AG04449 (cell line): ENCODE data around the gene ATAD3C.

ENCODE experiments used
- CTCF ChIA-PET: fragments of 350-600 bp; formaldehyde crosslinking; extraction: SDS; loops from one replicate; lab custom pipeline; 2021; ENCODE audit warnings: antibody characterized with exemption; lab: Yijun Ruan, JAX
- POLR2A ChIA-PET: fragments of 400-600, 350-600 bp; formaldehyde crosslinking; extraction: SDS; loops from one replicate; lab custom pipeline; 2020; ENCODE audit warnings: antibody characterized with exemption, inconsistent platforms; lab: Yijun Ruan, JAX
- DNase-seq: peaks from one replicate; pipeline ENCODE4 v3.0.0-alpha.2; 2010; ENCODE audit warnings: low read depth, low spot score
- H3K4me3 ChIP-seq: 2 replicates; pipeline ENCODE4 v1.5.1; 2011; ENCODE audit warnings: low read depth, mild to moderate bottlenecking, control low read depth, low read length
- TF ChIP-seq, protein P1 (sequence below): IDR thresholded peaks from one replicate; pipeline ENCODE4 v1.5.1; 2011; ENCODE audit warnings: mild to moderate bottlenecking, moderate library complexity, low read length, control low read depth, inconsistent platforms; ENCODE audit not compliant: insufficient read depth; ENCODE audit errors: missing control alignments

The ATAD3C gene

GRCh38 chr1:1421907-1422464, 27.5 kb upstream of the ATAD3C start:
- ChIA-PET CTCF (interaction anchor here (2.3 kb wide), 1 partner anchor 20 kb away, joined by 10 read pairs; no protein-coding TSS in a partner anchor), POLR2A (no interaction called here)
- TF ChIP-seq, protein P1, sequence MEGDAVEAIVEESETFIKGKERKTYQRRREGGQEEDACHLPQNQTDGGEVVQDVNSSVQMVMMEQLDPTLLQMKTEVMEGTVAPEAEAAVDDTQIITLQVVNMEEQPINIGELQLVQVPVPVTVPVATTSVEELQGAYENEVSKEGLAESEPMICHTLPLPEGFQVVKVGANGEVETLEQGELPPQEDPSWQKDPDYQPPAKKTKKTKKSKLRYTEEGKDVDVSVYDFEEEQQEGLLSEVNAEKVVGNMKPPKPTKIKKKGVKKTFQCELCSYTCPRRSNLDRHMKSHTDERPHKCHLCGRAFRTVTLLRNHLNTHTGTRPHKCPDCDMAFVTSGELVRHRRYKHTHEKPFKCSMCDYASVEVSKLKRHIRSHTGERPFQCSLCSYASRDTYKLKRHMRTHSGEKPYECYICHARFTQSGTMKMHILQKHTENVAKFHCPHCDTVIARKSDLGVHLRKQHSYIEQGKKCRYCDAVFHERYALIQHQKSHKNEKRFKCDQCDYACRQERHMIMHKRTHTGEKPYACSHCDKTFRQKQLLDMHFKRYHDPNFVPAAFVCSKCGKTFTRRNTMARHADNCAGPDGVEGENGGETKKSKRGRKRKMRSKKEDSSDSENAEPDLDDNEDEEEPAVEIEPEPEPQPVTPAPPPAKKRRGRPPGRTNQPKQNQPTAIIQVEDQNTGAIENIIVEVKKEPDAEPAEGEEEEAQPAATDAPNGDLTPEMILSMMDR = no peak
- H3K4me3 ChIP-seq = no peak overlapping the region
- DNase-seq = no peak

DNA sequence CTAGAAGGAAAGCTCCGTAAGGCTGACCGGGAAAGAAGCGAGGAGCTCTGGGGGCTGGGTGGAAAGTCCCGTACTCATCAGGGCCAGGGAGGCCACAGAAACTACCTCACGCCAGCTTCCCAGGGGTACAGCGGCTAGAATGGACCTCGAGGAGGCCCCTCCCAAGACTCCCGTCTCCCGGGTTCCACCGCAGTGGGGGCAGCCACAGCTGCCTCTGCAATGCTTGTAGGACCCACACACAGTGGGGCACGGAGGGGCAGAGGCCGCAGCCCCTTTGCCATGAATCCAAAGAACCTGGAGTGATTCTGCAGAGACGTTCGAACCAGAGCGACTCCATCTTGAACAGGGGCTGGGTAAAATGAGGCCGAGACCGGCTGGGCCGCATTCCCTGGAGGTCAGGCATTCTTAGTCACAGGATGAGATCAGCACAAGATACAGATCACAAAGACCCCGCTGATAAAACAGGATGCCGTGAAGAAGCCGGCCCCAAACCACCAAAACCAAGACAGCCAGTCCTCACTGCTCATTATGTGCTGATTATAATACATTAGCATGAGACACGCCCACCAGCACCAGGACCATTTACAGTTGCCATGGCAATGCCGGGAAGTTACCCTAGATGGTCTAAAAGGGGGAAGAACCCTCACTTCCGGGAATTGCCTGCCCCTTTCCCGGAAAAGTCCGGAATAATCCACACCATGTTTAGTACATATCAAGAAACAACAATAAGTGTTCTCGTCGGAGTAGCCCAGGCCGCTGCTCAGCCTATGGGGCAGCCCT, 26.8 kb upstream of the ATAD3C start:
- CTCF ChIA-PET = interaction anchor here (1.2 to 2.3 kb wide), 2 partner anchors 19 to 23 kb away, joined by 3 to 10 read pairs; no protein-coding TSS in a partner anchor
- H3K4me3 ChIP-seq = no peak overlapping the region
- DNase-seq = no peak
- POLR2A ChIA-PET = no interaction called here
- TF ChIP-seq, protein P1 = no peak

DNA sequence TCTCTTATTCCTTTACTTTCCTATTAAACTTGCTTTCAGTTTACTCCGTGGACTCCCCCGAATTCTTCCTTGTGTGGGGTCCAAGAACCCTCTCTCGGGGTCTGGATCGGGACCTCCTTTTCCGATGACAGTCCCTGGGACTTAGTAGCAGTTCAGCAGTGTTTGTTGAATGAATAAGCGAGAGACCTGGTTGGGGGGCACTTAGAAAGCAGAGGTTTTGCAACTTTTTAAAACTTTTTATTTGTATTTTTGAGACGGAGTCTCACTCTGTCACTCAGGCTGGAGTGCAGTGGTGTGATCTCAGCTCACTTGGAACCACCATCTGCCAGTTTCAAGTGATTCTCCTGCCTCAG, 26.3 kb upstream of the ATAD3C start:
- no peak overlapping the region for H3K4me3 ChIP-seq
- TF ChIP-seq, protein P1 = no peak
- no peak for DNase-seq
- ChIA-PET CTCF (interaction anchor here (1.2 to 2.3 kb wide), 2 partner anchors 19 to 24 kb away, joined by 3 to 10 read pairs; no protein-coding TSS in a partner anchor), POLR2A (no interaction called here)

- DNase-seq = no peak
- POLR2A ChIA-PET = no interaction called here
- CTCF ChIA-PET = no interaction called here
- TF ChIP-seq, protein P1 = no peak
- no peak overlapping the region for H3K4me3 ChIP-seq
Measured at GRCh38 chr1:1424707-1425106, 24.8 kb upstream of the ATAD3C start.

- ChIA-PET POLR2A (no interaction called here), CTCF (interaction anchor here (1.6 kb wide), 1 partner anchor 15 kb away, joined by 5 read pairs; no protein-coding TSS in a partner anchor)
- H3K4me3 ChIP-seq = no peak overlapping the region
- TF ChIP-seq, protein P1 = no peak
- DNase-seq = no peak
Measured at GRCh38 chr1:1425426-1425752, 24.1 kb upstream of the ATAD3C start.
